ENCODE data around the gene TNIP1. TPM values are rescaled to one million over a fixed set of nuclear protein-coding genes. Genes with fewer than 3 reads are reported as not detected.

The TNIP1 gene
- total and polyA plus RNA-seq, 8 donors, result 45.1 to 136 (median 104) TPM

GRCh38 chr5:151101151-151101550 lies 20.3 kb upstream of the TNIP1 start:
- Histone ChIP-seq H3K27me3 (no peaks in the 10 kb centered on the region), H3K4me3 (no peak overlapping the region), H3K27ac (peak overlapping the region; percentile 55 to 86 (median 80)), H3K9me3 (no peaks in the 10 kb centered on the region), H3K36me3 (peaks cover 19 to 55% (median 52%) of the 10 kb centered on the region in 4 donors), H3K4me1 (peaks cover 34 to 86% (median 51%) of the 10 kb centered on the region in 4 donors)
- 20 to 55% (median 40%) methylated on average over 6 to 9 of the region's 9 CpGs for WGBS, 5 donors
- TF ChIP-seq POLR2AphosphoS5 (IDR thresholded peaks at IDR 0.05) (peak in 1 of 3 donors; percentile 25), EP300 (IDR thresholded peaks at IDR 0.05) (no peak)
- intact Hi-C loops (cut with DNase I; ENCODE audit: low total_unique reads), result no loop called here
- peak in 1 of 2 donors; percentile 81 for DNase-seq

GRCh38 chr5:151100681-151101080 lies 19.8 kb upstream of the TNIP1 start:
- no peaks in the 10 kb centered on the region for H3K27me3 ChIP-seq
- peaks cover 34 to 86% (median 51%) of the 10 kb centered on the region in 4 donors for H3K4me1 ChIP-seq
- H3K9me3 ChIP-seq, result no peaks in the 10 kb centered on the region
- H3K4me3 ChIP-seq, result no peak overlapping the region
- H3K36me3 ChIP-seq, result peaks cover 19 to 52% (median 50%) of the 10 kb centered on the region in 4 donors
- intact Hi-C loops (cut with DNase I; ENCODE audit: low total_unique reads), result no loop called here
- TF ChIP-seq POLR2AphosphoS5 (IDR thresholded peaks at IDR 0.05) (no peak), CTCF (IDR thresholded peaks at IDR 0.05) (no peak), POLR2A (IDR thresholded peaks at IDR 0.05) (no peak), EP300 (IDR thresholded peaks at IDR 0.05) (no peak)
- H3K27ac ChIP-seq, result peak overlapping the region; percentile 55 to 86 (median 80)
- no peak for DNase-seq
- 83 to 86% (median 85%) methylated on average over 4 of the region's 4 CpGs for WGBS, 5 donors

GRCh38 chr5:151098768-151099121 lies 17.9 kb upstream of the TNIP1 start:
- Histone ChIP-seq H3K4me3 (no peak overlapping the region), H3K4me1 (peaks cover 48 to 89% (median 63%) of the 10 kb centered on the region in 4 donors), H3K27me3 (no peaks in the 10 kb centered on the region), H3K36me3 (peaks cover 14 to 36% (median 33%) of the 10 kb centered on the region in 4 donors), H3K9me3 (no peaks in the 10 kb centered on the region), H3K27ac (peak overlapping the region in 3 of 5 donors; percentile 19 to 86 (median 80))
- WGBS, 5 donors, result 49 to 73% (median 71%) methylated on average over 4 of the region's 4 CpGs
- intact Hi-C loops (cut with DNase I; ENCODE audit: low total_unique reads), result no loop called here
- DNase-seq, result no peak
- TF ChIP-seq POLR2AphosphoS5 (IDR thresholded peaks at IDR 0.05), result no peak
- no peak for TF ChIP-seq POLR2A (IDR thresholded peaks at IDR 0.05)
- no peak for TF ChIP-seq CTCF (IDR thresholded peaks at IDR 0.05)
- TF ChIP-seq EP300 (IDR thresholded peaks at IDR 0.05), result no peak

GRCh38 chr5:151097820-151098767 lies 17.3 kb upstream of the TNIP1 start:
- Histone ChIP-seq H3K27ac (peak overlapping the region in 3 of 5 donors; percentile 19 to 86 (median 80)), H3K27me3 (no peaks in the 10 kb centered on the region), H3K36me3 (peaks cover 7 to 30% (median 26%) of the 10 kb centered on the region in 4 donors), H3K9me3 (no peaks in the 10 kb centered on the region), H3K4me1 (peaks cover 52 to 95% (median 68%) of the 10 kb centered on the region in 4 donors), H3K4me3 (no peak overlapping the region)
- intact Hi-C loops (cut with DNase I; ENCODE audit: low total_unique reads), result no loop called here
- WGBS, 5 donors, result 64 to 75% (median 69%) methylated on average over 16 of the region's 16 CpGs
- TF ChIP-seq EP300 (IDR thresholded peaks at IDR 0.05) (no peak), POLR2AphosphoS5 (IDR thresholded peaks at IDR 0.05) (no peak), POLR2A (IDR thresholded peaks at IDR 0.05) (no peak), CTCF (IDR thresholded peaks at IDR 0.05) (no peak)
- no peak for DNase-seq

Data from stomach (tissue), 9 donors.